Smooth muscle cell (in vitro differentiated cells): ENCODE results near the gene AKAP13. TPM values are rescaled to one million over a fixed set of nuclear protein-coding genes. Genes with fewer than 3 reads are reported as not detected.

ENCODE experiments used
- DNase-seq: peaks from one replicate; lab custom pipeline; 2025; ENCODE audit not compliant: unreplicated experiment; lab: John Stamatoyannopoulos, UW
- H2AFZ ChIP-seq: fragments of 200-600 bp; sonication (generic); 2 replicates; pipeline ENCODE4 v1.6.0; 2016; ENCODE audit warnings: antibody characterized with exemption, low read depth, mild to moderate bottlenecking
- H3F3A ChIP-seq: fragments of 200-600 bp; sonication (generic); 2 replicates; pipeline ENCODE4 v1.6.0; 2017; ENCODE audit warnings: antibody characterized with exemption, low read depth
- H3K27ac ChIP-seq: fragments of 200-600 bp; sonication (generic); 2 replicates; pipeline ENCODE4 v1.5.1; 2016; ENCODE audit warnings: low read depth, mild to moderate bottlenecking
- H3K27me3 ChIP-seq: fragments of 200-600 bp; sonication (generic); 2 replicates; pipeline ENCODE4 v1.6.1; 2016; ENCODE audit warnings: low read depth, mild to moderate bottlenecking
- H3K36me3 ChIP-seq: fragments of 200-600 bp; sonication (generic); 2 replicates; pipeline ENCODE4 v1.5.1; 2016; ENCODE audit warnings: low read depth
- H3K4me1 ChIP-seq: fragments of 200-600 bp; sonication (generic); 2 replicates; pipeline ENCODE4 v1.5.1; 2016; ENCODE audit warnings: low read depth
- H3K4me2 ChIP-seq: fragments of 200-600 bp; sonication (generic); 2 replicates; pipeline ENCODE4 v1.6.0; 2016; ENCODE audit warnings: mild to moderate bottlenecking
- H3K4me3 ChIP-seq: fragments of 200-600 bp; sonication (generic); 2 replicates; pipeline ENCODE4 v1.5.1; 2016; ENCODE audit warnings: mild to moderate bottlenecking
- H3K79me2 ChIP-seq: fragments of 200-600 bp; sonication (generic); 2 replicates; pipeline ENCODE4 v1.6.0; 2016; ENCODE audit warnings: low read depth, mild to moderate bottlenecking
- H3K9ac ChIP-seq: fragments of 200-600 bp; sonication (generic); 2 replicates; pipeline ENCODE4 v1.6.0; 2016; ENCODE audit warnings: low read depth
- H3K9me3 ChIP-seq: fragments of 200-600 bp; sonication (generic); replicated peaks from 2 replicates; pipeline ENCODE4 v1.5.1; 2016; ENCODE audit warnings: low read depth
- H4K20me1 ChIP-seq: fragments of 200-600 bp; sonication (generic); 2 replicates; pipeline ENCODE4 v1.6.0; 2016; ENCODE audit warnings: low read depth
- WGBS: methylation state at CpG from one replicate; pipeline ENCODE4 v1.1.7; 2016; ENCODE audit warnings: low lambda C conversion rate; 5-methylcytosine and 5-hydroxymethylcytosine counted together
- polyA plus RNA-seq: library from polyadenylated mRNA; unstranded; fragments of >200 nt; fragmentation: Nextera tagmentation; extraction: Ambion mirVana; gene quantifications from 2 replicates; pipeline ENCODE4 v1.2.1, GENCODE V29; 2016
- total RNA-seq: library from RNA; depleted of rRNA; stranded (reverse); fragments of >200 nt; gene quantifications from 2 replicates; pipeline ENCODE4 v1.2.3, GENCODE V29; 2014
- TF ChIP-seq, protein P1 (sequence below): fragments of 200-600 bp; sonication (generic); IDR thresholded peaks from 2 replicates; pipeline ENCODE4 v1.5.1; 2017; ENCODE audit warnings: borderline replicate concordance, mild to moderate bottlenecking, antibody characterized with exemption; ENCODE audit not compliant: insufficient read depth, poor library complexity, severe bottlenecking

Gene AKAP13
- total and polyA plus RNA-seq, 2 experiments from 2014 or later, result 43.3 to 63.5 TPM

- Histone ChIP-seq H3F3A (no peaks in the 10 kb centered on the region), H3K4me1 (peaks cover 9% of the 10 kb centered on the region), H3K9me3 (no peaks in the 10 kb centered on the region), H3K27ac (no peak overlapping the region), H3K4me3 (no peak overlapping the region), H3K36me3 (no peaks in the 10 kb centered on the region), H3K4me2 (no peak overlapping the region), H3K27me3 (no peaks in the 10 kb centered on the region), H2AFZ (no peak overlapping the region), H3K79me2 (peaks cover 6% of the 10 kb centered on the region), H4K20me1 (peaks cover 74% of the 10 kb centered on the region), H3K9ac (no peak overlapping the region)
- WGBS, result 95% methylated on average over 26 of the region's 26 CpGs
- no peak for DNase-seq
- TF ChIP-seq, protein P1, sequence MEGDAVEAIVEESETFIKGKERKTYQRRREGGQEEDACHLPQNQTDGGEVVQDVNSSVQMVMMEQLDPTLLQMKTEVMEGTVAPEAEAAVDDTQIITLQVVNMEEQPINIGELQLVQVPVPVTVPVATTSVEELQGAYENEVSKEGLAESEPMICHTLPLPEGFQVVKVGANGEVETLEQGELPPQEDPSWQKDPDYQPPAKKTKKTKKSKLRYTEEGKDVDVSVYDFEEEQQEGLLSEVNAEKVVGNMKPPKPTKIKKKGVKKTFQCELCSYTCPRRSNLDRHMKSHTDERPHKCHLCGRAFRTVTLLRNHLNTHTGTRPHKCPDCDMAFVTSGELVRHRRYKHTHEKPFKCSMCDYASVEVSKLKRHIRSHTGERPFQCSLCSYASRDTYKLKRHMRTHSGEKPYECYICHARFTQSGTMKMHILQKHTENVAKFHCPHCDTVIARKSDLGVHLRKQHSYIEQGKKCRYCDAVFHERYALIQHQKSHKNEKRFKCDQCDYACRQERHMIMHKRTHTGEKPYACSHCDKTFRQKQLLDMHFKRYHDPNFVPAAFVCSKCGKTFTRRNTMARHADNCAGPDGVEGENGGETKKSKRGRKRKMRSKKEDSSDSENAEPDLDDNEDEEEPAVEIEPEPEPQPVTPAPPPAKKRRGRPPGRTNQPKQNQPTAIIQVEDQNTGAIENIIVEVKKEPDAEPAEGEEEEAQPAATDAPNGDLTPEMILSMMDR, result no peak
Observed at GRCh38 chr15:85767785-85768529, 387.6 kb downstream of the AKAP13 start.

DNA sequence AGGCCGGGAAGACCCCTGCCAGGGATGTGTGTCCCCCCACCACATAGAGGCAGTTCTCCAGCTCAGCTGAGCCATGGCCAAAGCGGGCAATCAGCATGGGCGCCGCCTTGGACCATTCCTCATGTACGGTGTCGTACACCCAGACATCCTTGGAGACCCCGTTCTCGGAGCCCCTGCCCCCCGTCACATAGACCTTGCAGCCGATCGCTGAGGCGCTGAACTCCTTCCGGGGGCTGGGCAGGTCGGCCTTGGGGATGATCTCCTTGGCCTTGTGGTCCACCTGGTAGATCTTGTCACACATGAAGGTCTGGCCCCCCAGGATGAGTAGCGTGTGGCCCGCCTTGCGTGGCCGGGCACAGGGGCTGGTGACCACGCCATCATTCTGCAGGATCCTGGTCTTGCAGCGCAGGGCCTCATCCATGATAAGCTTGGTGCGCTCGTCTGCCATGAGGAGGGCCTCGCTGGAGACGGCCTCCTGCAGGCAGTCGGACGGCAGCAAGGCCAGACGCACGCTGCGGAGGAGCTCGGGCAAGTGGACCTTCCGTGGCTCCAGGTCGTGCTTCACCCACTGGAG is 388.3 kb downstream of the AKAP13 start:
- Histone ChIP-seq H3K36me3 (no peaks in the 10 kb centered on the region), H3K4me2 (no peak overlapping the region), H3K4me1 (peaks cover 9% of the 10 kb centered on the region), H3K9me3 (no peaks in the 10 kb centered on the region), H3K4me3 (no peak overlapping the region), H3K79me2 (peaks cover 6% of the 10 kb centered on the region), H2AFZ (no peak overlapping the region), H3F3A (no peaks in the 10 kb centered on the region), H3K9ac (no peak overlapping the region), H4K20me1 (peaks cover 76% of the 10 kb centered on the region), H3K27ac (no peak overlapping the region), H3K27me3 (no peaks in the 10 kb centered on the region)
- DNase-seq, result no peak
- TF ChIP-seq, protein P1, result no peak
- 98% methylated on average over 32 of the region's 32 CpGs for WGBS

- H3F3A ChIP-seq, result no peaks in the 10 kb centered on the region
- H3K27ac ChIP-seq, result no peak overlapping the region
- H2AFZ ChIP-seq, result no peak overlapping the region
- H3K79me2 ChIP-seq, result peaks cover 6% of the 10 kb centered on the region
- WGBS, result 97% methylated on average over 41 of the region's 42 CpGs
- no peaks in the 10 kb centered on the region for H3K9me3 ChIP-seq
- no peak overlapping the region for H3K4me2 ChIP-seq
- H3K36me3 ChIP-seq, result no peaks in the 10 kb centered on the region
- H3K9ac ChIP-seq, result no peak overlapping the region
- no peak for DNase-seq
- H3K4me3 ChIP-seq, result no peak overlapping the region
- H3K4me1 ChIP-seq, result peaks cover 9% of the 10 kb centered on the region
- no peaks in the 10 kb centered on the region for H3K27me3 ChIP-seq
- H4K20me1 ChIP-seq, result peaks cover 76% of the 10 kb centered on the region
- TF ChIP-seq, protein P1, result no peak
Observed at GRCh38 chr15:85769182-85769900, 388.9 kb downstream of the AKAP13 start.
